Stomach (tissue), 9 donors: Measurements from ENCODE around the gene LDB2. TPM values are rescaled to one million over a fixed set of nuclear protein-coding genes. Genes with fewer than 3 reads are reported as not detected.
A peak's percentile ranks its signal among the peaks of the same experiment; 100 is the strongest.

Experiments used
- DNase-seq, 2 donors: peaks; one replicate each; pipeline versions ENCODE4 v3.0.0 to v3.0.0-alpha.2; 2013 to 2019
- H3K27ac ChIP-seq, 5 donors: fragments of 200-600 bp in 4 of 5; sonication (generic) in 4 of 5; one replicate each; pipeline ENCODE4 v1.5.1; 2013 to 2019; ENCODE audit warnings: mild to moderate bottlenecking in 1 of 5, moderate library complexity in 1 of 5
- H3K27me3 ChIP-seq, 3 donors: fragments of 200-600 bp; sonication (generic); one replicate each; pipeline ENCODE4 v1.5.1; 2017 to 2019; ENCODE audit warnings: mixed run types in 1 of 3
- H3K36me3 ChIP-seq, 4 donors: fragments of 200-600 bp; sonication (generic); 1 replicate in 3 of 4; 2 replicates in 1 of 4; pipeline ENCODE4 v1.5.1; 2016 to 2019
- H3K4me1 ChIP-seq, 4 donors: fragments of 200-600 bp; sonication (generic); one replicate each; pipeline ENCODE4 v1.5.1; 2016 to 2019
- H3K4me3 ChIP-seq, 4 donors: fragments of 200-600 bp; sonication (generic) in 3 of 4; one replicate each; pipeline ENCODE4 v1.5.1; 2016 to 2019; ENCODE audit warnings: mild to moderate bottlenecking in 1 of 4
- H3K9me3 ChIP-seq, 4 donors: fragments of 200-600 bp; sonication (generic); one replicate each; pipeline ENCODE4 v1.5.1; 2016 to 2019
- CTCF ChIP-seq, 7 experiments: fragments of 450-650 bp in 4 of 7; fragments of 200-600 bp in 3 of 7; sonication (generic) in 3 of 7; IDR thresholded peaks; one replicate each; pipeline ENCODE4 v1.5.1; 2016 to 2019; ENCODE audit warnings: antibody characterized with exemption in 7 of 7, control low read depth in 2 of 7, mild to moderate bottlenecking in 1 of 7
- EP300 ChIP-seq: sonication (generic); formaldehyde crosslinking; IDR thresholded peaks from one replicate; pipeline ENCODE4 v1.6.1; 2017; ENCODE audit warnings: antibody characterized with exemption
- POLR2A ChIP-seq, 4 donors: fragments of 450-650 bp; IDR thresholded peaks; one replicate each; pipeline ENCODE4 v1.6.1; 2016; ENCODE audit warnings: antibody characterized with exemption in 4 of 4, control low read depth in 2 of 4, mild to moderate bottlenecking in 1 of 4, moderate library complexity in 1 of 4
- POLR2AphosphoS5 ChIP-seq, 3 donors: sonication (generic); formaldehyde crosslinking; IDR thresholded peaks; one replicate each; pipeline ENCODE4 v1.6.1; 2016; ENCODE audit warnings: antibody characterized with exemption in 3 of 3
- WGBS, 5 donors: extraction: QIAGEN DNeasy Blood & Tissue Kit in 3 of 5; methylation state at CpG; one replicate each; pipeline versions ENCODE4 v1.1.5 to v1.1.7; 2013 to 2018; 5-methylcytosine and 5-hydroxymethylcytosine counted together
- intact Hi-C: fragments of 100-400 bp; cut with DNase I; formaldehyde crosslinking; loops from one replicate; pipeline ENCODE4 v1.15.1; 2023; ENCODE audit warnings: low total_unique reads
- polyA plus RNA-seq, 3 donors: library from polyadenylated mRNA; stranded (reverse); fragments of 200-250 nt; gene quantifications; one replicate each; pipeline ENCODE4 v1.2.3, GENCODE V29; 2013
- total RNA-seq, 5 donors: library from RNA; depleted of rRNA; stranded (reverse); fragments of >200 nt; gene quantifications; one replicate each; pipeline versions ENCODE4 v1.1.0 to v1.2.3, GENCODE V29; 2014 to 2016
- donor health status: healthy with polysubstance abuse.
- donor health status: Bipolar disorder and iron deficiency.
- donor health status: healthy.

The LDB2 gene
- total and polyA plus RNA-seq, 8 donors = 6.2 to 63.3 (median 12.8) TPM

DNA sequence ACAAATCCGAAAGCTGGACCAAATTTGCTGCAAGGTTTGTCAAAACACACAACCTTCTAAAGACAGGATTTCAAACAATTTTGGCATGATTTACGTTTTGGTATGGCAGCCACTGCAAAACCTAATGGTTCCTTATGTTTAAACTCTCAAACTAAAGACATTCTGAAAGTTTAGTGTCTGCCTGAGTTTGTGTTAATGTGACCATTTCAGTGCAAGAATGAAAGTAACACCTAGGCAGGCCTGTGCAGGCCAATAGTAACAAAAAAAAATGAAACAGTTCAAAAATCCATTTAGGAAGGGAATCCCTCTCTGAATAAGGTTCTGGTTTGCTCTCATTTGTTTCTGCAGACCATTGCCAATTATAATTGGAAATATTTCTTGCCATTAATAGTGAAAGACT, 1.9 kb upstream of the LDB2 start:
- Histone ChIP-seq H3K4me3 (no peak overlapping the region), H3K27ac (no peak overlapping the region), H3K9me3 (no peaks in the 10 kb centered on the region), H3K4me1 (peaks cover 0 to 30% (median 11%) of the 10 kb centered on the region in 4 donors), H3K36me3 (no peaks in the 10 kb centered on the region), H3K27me3 (no peaks in the 10 kb centered on the region)
- WGBS, 5 donors = 52 to 78% (median 69%) methylated on average over 2 of the region's 2 CpGs
- TF ChIP-seq EP300 (no peak), CTCF (IDR thresholded peaks at IDR 0.05) (no peak), POLR2A (IDR thresholded peaks at IDR 0.05) (no peak), POLR2AphosphoS5 (IDR thresholded peaks at IDR 0.05) (no peak)
- intact Hi-C loops = no loop called here
- no peak for DNase-seq

GRCh38 chr4:16896881-16897750, 1.3 kb downstream of the LDB2 start:
- Histone ChIP-seq H3K9me3 (no peaks in the 10 kb centered on the region), H3K27ac (peak overlapping the region; percentile 7 to 82 (median 64)), H3K4me3 (peak overlapping the region; percentile 48 to 53 (median 48)), H3K36me3 (no peaks in the 10 kb centered on the region), H3K4me1 (peaks cover 0 to 35% (median 11%) of the 10 kb centered on the region in 4 donors), H3K27me3 (no peaks in the 10 kb centered on the region)
- TF ChIP-seq EP300 (no peak), POLR2AphosphoS5 (IDR thresholded peaks at IDR 0.05) (no peak), POLR2A (IDR thresholded peaks at IDR 0.05) (no peak), CTCF (IDR thresholded peaks at IDR 0.05) (no peak)
- 9 to 24% (median 12%) methylated on average over 7 of the region's 7 CpGs for WGBS, 5 donors
- intact Hi-C loops = no loop called here
- peak in 1 of 2 donors; percentile 81 for DNase-seq

DNA sequence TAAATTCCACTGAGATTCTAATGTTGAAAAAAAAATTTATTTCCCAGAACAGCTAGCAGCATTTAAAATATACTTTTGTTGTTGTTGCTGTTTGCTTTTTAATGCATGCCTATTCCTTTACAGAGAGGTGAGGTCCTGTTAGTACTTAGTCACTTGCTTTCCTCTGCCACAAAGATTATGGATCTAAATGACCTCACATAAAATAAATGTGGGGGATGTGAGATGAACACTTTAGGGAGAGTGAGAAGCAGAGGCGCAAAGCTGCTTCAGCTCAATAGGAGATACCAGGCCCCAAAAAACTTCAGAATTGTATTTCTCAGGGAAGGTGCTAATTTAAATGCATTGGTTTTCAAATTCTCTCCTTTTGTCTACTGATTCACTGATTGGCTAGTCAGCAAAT, 4.0 kb downstream of the LDB2 start:
- intact Hi-C loops = no loop called here
- WGBS, 5 donors = 79 to 97% (median 86%) methylated on average over 1 of the region's 1 CpG
- Histone ChIP-seq H3K9me3 (no peaks in the 10 kb centered on the region), H3K36me3 (no peaks in the 10 kb centered on the region), H3K27ac (peak overlapping the region in 2 of 5 donors; percentile 30), H3K4me1 (peaks cover 0 to 35% (median 11%) of the 10 kb centered on the region in 4 donors), H3K4me3 (no peak overlapping the region), H3K27me3 (no peaks in the 10 kb centered on the region)
- DNase-seq = no peak
- TF ChIP-seq EP300 = no peak

GRCh38 chr4:16893141-16893651, 5.2 kb downstream of the LDB2 start:
- peak overlapping the region in 3 of 5 donors; percentile 36 to 56 (median 46) for H3K27ac ChIP-seq
- H3K4me1 ChIP-seq = peaks cover 0 to 26% (median 10%) of the 10 kb centered on the region in 4 donors
- no peaks in the 10 kb centered on the region for H3K27me3 ChIP-seq
- 27 to 38% (median 34%) methylated on average over 2 of the region's 2 CpGs for WGBS, 5 donors
- intact Hi-C loops = no loop called here
- no peaks in the 10 kb centered on the region for H3K36me3 ChIP-seq
- no peaks in the 10 kb centered on the region for H3K9me3 ChIP-seq
- peak in 1 of 2 donors; percentile 30 for DNase-seq
- H3K4me3 ChIP-seq = peak overlapping the region in 1 of 4 donors; percentile 3
- no peak for TF ChIP-seq EP300

- 83 to 100% (median 85%) methylated on average over 1 to 2 of the region's 2 CpGs for WGBS, 5 donors
- Histone ChIP-seq H3K36me3 (peaks cover 0 to 4% (median 0%) of the 10 kb centered on the region in 4 donors), H3K27me3 (no peaks in the 10 kb centered on the region), H3K9me3 (no peaks in the 10 kb centered on the region), H3K4me3 (no peak overlapping the region), H3K4me1 (peaks cover 0 to 6% (median 2%) of the 10 kb centered on the region in 4 donors), H3K27ac (no peak overlapping the region)
- TF ChIP-seq CTCF (IDR thresholded peaks at IDR 0.05) (no peak), POLR2A (IDR thresholded peaks at IDR 0.05) (no peak), POLR2AphosphoS5 (IDR thresholded peaks at IDR 0.05) (no peak), EP300 (no peak)
- DNase-seq = peak in 1 of 2 donors; percentile 23
- intact Hi-C loops = no loop called here
Observed at GRCh38 chr4:16890651-16891050, 7.8 kb downstream of the LDB2 start.
